ENCODE results near the gene SLC6A16.
A peak's percentile ranks its signal among the peaks of the same experiment; 100 is the strongest.

The SLC6A16 gene

GRCh38 chr19:49355909-49356353, 30.9 kb upstream of the SLC6A16 start:
- no peak for TF ChIP-seq CTCF (IDR thresholded peaks at IDR 0.05)
- TF ChIP-seq ZFX (IDR thresholded peaks at IDR 0.05; ENCODE audit: borderline replicate concordance), result no peak
- no peak overlapping the region for H3K27ac ChIP-seq

- 0 out of 2 replicates have a peak overlapping the region, but pooled peaks have one; percentile 8 for H3K27ac ChIP-seq
- TF ChIP-seq CTCF (IDR thresholded peaks at IDR 0.05) (no peak), ZFX (IDR thresholded peaks at IDR 0.05; ENCODE audit: borderline replicate concordance) (no peak)
These were observed 24.6 kb upstream of the SLC6A16 start for GRCh38 chr19:49349567-49349966.

GRCh38 chr19:49348305-49349189, 23.6 kb upstream of the SLC6A16 start:
- H3K27ac ChIP-seq, result no peak overlapping the region
- TF ChIP-seq CTCF (IDR thresholded peaks at IDR 0.05) (no peak), ZFX (IDR thresholded peaks at IDR 0.05; ENCODE audit: borderline replicate concordance) (no peak)

GRCh38 chr19:49347835-49348234, 22.8 kb upstream of the SLC6A16 start:
- TF ChIP-seq ZFX (IDR thresholded peaks at IDR 0.05; ENCODE audit: borderline replicate concordance) (no peak), CTCF (IDR thresholded peaks at IDR 0.05) (no peak)
- no peak overlapping the region for H3K27ac ChIP-seq

GRCh38 chr19:49347191-49347590, 22.2 kb upstream of the SLC6A16 start:
- no peak overlapping the region for H3K27ac ChIP-seq
- TF ChIP-seq CTCF (IDR thresholded peaks at IDR 0.05), result no peak
- TF ChIP-seq ZFX (IDR thresholded peaks at IDR 0.05; ENCODE audit: borderline replicate concordance), result no peak

GRCh38 chr19:49344505-49345423, 19.8 kb upstream of the SLC6A16 start:
- no peak overlapping the region for H3K27ac ChIP-seq

More at GRCh38 chr19:49344505-49345423, 19.8 kb upstream of the SLC6A16 start:
- TF ChIP-seq ZFX (IDR thresholded peaks at IDR 0.05; ENCODE audit: borderline replicate concordance) (no peak), CTCF (IDR thresholded peaks at IDR 0.05) (no peak)
